ENCODE results near the gene SIL1. TPM values are rescaled to one million over a fixed set of nuclear protein-coding genes. Genes with fewer than 3 reads are reported as not detected.

SIL1 gene
- total RNA-seq, 1 experiment from 2014 or later = 10.7 TPM

DNA sequence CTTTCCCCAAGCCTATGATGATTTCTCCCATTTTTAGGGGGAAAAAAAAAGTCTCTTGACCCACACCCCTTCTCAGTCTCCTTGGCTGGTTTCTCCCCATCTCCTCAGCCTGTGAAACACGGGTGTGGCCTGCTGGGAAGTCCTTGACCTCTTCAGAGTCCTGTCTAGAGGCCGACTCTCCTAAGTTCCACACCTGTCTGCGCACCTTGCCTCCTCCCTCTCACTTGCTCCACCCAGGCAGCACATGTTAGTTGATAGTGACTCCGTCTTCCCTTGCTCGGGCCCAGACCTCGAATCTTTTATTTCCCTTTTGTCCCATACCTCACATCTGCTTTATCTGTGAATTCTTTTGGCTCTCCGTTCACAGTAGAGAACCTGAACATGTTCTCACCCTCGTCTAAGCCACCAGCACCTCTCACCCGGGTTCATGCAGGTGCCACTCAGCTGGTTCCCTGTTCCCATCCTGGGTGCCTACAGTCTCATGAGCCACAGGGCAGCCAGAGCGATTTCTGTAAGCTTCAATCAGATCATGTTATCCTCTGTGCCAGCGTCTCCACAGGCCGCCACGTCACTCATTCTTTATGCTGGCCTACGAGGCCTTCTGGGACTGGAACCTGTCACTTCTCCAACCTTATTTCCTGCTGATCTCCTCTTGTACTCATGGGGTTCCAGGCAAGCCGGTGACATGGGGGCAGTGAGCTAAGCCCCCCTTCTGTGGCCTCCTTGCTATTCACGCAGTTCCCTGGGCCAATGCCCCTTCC lies 271.3 kb downstream of the SIL1 start:
- Mint-ChIP-seq H3K4me1 (peaks cover 4% of the 10 kb centered on the region), H3K27ac (peak overlapping the region; percentile 18), H3K4me3 (no peak overlapping the region), H3K27me3 (ENCODE audit: low read depth) (no peaks in the 10 kb centered on the region), H3K36me3 (peaks cover 55% of the 10 kb centered on the region), H3K9me3 (no peaks in the 10 kb centered on the region)
- no peak for ATAC-seq
- POLR2A ChIA-PET = no interaction called here
- CTCF ChIA-PET = no interaction called here
- DNase-seq (ENCODE audit: low spot score) = no peak
- TF ChIP-seq SP1 (CRISPR knock-in tag; conservative IDR thresholded peaks at IDR 0.05) = no peak
- TF ChIP-seq, protein P1, sequence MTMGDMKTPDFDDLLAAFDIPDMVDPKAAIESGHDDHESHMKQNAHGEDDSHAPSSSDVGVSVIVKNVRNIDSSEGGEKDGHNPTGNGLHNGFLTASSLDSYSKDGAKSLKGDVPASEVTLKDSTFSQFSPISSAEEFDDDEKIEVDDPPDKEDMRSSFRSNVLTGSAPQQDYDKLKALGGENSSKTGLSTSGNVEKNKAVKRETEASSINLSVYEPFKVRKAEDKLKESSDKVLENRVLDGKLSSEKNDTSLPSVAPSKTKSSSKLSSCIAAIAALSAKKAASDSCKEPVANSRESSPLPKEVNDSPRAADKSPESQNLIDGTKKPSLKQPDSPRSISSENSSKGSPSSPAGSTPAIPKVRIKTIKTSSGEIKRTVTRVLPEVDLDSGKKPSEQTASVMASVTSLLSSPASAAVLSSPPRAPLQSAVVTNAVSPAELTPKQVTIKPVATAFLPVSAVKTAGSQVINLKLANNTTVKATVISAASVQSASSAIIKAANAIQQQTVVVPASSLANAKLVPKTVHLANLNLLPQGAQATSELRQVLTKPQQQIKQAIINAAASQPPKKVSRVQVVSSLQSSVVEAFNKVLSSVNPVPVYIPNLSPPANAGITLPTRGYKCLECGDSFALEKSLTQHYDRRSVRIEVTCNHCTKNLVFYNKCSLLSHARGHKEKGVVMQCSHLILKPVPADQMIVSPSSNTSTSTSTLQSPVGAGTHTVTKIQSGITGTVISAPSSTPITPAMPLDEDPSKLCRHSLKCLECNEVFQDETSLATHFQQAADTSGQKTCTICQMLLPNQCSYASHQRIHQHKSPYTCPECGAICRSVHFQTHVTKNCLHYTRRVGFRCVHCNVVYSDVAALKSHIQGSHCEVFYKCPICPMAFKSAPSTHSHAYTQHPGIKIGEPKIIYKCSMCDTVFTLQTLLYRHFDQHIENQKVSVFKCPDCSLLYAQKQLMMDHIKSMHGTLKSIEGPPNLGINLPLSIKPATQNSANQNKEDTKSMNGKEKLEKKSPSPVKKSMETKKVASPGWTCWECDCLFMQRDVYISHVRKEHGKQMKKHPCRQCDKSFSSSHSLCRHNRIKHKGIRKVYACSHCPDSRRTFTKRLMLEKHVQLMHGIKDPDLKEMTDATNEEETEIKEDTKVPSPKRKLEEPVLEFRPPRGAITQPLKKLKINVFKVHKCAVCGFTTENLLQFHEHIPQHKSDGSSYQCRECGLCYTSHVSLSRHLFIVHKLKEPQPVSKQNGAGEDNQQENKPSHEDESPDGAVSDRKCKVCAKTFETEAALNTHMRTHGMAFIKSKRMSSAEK (CRISPR knock-in tag; IDR thresholded peaks at IDR 0.05; ENCODE audit: borderline replicate concordance) = no peak
- TF ChIP-seq ZNF138 (CRISPR knock-in tag; conservative IDR thresholded peaks at IDR 0.05) = no peak

DNA sequence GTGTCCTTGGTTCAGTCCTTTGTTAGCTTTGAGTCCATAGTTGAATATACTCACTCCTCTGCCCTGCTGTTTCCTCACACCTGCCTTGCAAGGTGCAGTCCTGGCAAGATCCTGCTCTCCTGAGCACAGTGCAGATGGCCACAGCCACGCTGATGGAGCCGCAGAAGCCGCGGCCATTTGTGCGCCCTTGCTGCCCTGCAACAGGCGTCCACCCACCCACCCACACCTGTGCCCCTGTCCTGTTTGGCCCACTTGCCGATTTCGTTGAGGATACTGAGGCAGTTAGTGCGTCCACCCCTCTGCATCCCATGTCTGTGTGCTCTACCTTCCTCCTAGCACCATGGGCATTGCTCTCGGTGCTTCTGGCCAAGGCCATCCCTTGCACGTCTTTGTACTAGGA lies 271.9 kb downstream of the SIL1 start:
- Mint-ChIP-seq H3K4me1 (no peaks in the 10 kb centered on the region), H3K36me3 (peaks cover 49% of the 10 kb centered on the region), H3K4me3 (no peak overlapping the region), H3K27ac (peak overlapping the region; percentile 33), H3K27me3 (ENCODE audit: low read depth) (no peaks in the 10 kb centered on the region), H3K9me3 (no peaks in the 10 kb centered on the region)
- TF ChIP-seq ETV6 (CRISPR knock-in tag; IDR thresholded peaks at IDR 0.05) (no peak), TCF7 (CRISPR knock-in tag; IDR thresholded peaks at IDR 0.05; ENCODE audit: low read depth) (no peak), JUN (CRISPR knock-in tag; IDR thresholded peaks at IDR 0.05) (no peak), NFATC4 (CRISPR knock-in tag; IDR thresholded peaks at IDR 0.05) (no peak), ZNF671 (CRISPR knock-in tag; IDR thresholded peaks at IDR 0.05) (no peak), RELA (CRISPR knock-in tag; IDR thresholded peaks at IDR 0.05; ENCODE audit: borderline replicate concordance) (no peak), GTF2I (CRISPR knock-in tag; conservative IDR thresholded peaks at IDR 0.05) (no peak), FOXP1 (CRISPR knock-in tag; IDR thresholded peaks at IDR 0.05; ENCODE audit: borderline replicate concordance) (no peak), TEAD4 (CRISPR knock-in tag; IDR thresholded peaks at IDR 0.05) (no peak), ZNF263 (CRISPR knock-in tag; IDR thresholded peaks at IDR 0.05; ENCODE audit: low read depth) (no peak), ATF1 (CRISPR knock-in tag; IDR thresholded peaks at IDR 0.05) (no peak)
- TF ChIP-seq, protein P2, sequence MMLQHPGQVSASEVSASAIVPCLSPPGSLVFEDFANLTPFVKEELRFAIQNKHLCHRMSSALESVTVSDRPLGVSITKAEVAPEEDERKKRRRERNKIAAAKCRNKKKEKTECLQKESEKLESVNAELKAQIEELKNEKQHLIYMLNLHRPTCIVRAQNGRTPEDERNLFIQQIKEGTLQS (CRISPR knock-in tag; conservative IDR thresholded peaks at IDR 0.05) = no peak
- TF ChIP-seq, protein P3, sequence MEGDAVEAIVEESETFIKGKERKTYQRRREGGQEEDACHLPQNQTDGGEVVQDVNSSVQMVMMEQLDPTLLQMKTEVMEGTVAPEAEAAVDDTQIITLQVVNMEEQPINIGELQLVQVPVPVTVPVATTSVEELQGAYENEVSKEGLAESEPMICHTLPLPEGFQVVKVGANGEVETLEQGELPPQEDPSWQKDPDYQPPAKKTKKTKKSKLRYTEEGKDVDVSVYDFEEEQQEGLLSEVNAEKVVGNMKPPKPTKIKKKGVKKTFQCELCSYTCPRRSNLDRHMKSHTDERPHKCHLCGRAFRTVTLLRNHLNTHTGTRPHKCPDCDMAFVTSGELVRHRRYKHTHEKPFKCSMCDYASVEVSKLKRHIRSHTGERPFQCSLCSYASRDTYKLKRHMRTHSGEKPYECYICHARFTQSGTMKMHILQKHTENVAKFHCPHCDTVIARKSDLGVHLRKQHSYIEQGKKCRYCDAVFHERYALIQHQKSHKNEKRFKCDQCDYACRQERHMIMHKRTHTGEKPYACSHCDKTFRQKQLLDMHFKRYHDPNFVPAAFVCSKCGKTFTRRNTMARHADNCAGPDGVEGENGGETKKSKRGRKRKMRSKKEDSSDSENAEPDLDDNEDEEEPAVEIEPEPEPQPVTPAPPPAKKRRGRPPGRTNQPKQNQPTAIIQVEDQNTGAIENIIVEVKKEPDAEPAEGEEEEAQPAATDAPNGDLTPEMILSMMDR (IDR thresholded peaks at IDR 0.05) = no peak
- TF ChIP-seq, protein P4, sequence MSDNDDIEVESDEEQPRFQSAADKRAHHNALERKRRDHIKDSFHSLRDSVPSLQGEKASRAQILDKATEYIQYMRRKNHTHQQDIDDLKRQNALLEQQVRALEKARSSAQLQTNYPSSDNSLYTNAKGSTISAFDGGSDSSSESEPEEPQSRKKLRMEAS (CRISPR knock-in tag; IDR thresholded peaks at IDR 0.05) = no peak
- TF ChIP-seq, protein P5, sequence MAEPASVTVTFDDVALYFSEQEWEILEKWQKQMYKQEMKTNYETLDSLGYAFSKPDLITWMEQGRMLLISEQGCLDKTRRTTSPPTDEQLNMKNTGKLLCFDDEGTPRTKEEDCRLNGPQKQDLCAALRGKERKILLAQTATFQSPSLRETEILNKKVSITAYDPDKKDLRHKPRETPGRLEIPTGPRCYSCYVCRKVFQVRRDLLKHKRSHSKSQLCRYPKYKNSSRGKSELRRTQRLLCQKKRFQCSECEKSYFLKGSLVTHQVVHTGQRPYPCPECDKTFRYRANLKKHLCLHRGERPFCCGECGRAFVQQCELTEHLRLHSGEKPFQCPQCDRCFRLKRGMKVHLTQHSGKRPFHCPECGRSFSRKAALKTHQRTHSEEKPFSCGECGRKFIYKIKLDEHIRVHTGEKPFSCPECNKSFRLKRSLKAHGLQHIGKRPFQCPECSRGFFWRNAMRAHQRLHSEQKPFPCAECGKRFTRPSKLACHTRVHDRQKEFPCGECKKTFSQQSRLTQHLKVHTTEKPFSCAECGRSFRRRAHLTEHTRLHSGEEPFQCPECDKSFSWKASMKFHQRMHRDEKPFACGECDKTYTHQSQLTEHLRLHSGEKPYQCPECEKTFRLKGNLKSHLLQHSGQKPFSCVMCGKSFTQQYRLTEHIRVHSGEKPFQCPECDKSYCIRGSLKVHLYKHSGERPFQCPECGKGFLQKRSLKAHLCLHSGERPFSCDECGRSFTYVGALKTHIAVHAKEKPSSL (CRISPR knock-in tag; conservative IDR thresholded peaks at IDR 0.05) = no peak
- TF ChIP-seq, protein P6, sequence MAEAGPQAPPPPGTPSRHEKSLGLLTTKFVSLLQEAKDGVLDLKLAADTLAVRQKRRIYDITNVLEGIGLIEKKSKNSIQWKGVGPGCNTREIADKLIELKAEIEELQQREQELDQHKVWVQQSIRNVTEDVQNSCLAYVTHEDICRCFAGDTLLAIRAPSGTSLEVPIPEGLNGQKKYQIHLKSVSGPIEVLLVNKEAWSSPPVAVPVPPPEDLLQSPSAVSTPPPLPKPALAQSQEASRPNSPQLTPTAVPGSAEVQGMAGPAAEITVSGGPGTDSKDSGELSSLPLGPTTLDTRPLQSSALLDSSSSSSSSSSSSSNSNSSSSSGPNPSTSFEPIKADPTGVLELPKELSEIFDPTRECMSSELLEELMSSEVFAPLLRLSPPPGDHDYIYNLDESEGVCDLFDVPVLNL (CRISPR knock-in tag; IDR thresholded peaks at IDR 0.05; ENCODE audit: borderline replicate concordance, low read depth) = no peak
- TF ChIP-seq, protein P7, sequence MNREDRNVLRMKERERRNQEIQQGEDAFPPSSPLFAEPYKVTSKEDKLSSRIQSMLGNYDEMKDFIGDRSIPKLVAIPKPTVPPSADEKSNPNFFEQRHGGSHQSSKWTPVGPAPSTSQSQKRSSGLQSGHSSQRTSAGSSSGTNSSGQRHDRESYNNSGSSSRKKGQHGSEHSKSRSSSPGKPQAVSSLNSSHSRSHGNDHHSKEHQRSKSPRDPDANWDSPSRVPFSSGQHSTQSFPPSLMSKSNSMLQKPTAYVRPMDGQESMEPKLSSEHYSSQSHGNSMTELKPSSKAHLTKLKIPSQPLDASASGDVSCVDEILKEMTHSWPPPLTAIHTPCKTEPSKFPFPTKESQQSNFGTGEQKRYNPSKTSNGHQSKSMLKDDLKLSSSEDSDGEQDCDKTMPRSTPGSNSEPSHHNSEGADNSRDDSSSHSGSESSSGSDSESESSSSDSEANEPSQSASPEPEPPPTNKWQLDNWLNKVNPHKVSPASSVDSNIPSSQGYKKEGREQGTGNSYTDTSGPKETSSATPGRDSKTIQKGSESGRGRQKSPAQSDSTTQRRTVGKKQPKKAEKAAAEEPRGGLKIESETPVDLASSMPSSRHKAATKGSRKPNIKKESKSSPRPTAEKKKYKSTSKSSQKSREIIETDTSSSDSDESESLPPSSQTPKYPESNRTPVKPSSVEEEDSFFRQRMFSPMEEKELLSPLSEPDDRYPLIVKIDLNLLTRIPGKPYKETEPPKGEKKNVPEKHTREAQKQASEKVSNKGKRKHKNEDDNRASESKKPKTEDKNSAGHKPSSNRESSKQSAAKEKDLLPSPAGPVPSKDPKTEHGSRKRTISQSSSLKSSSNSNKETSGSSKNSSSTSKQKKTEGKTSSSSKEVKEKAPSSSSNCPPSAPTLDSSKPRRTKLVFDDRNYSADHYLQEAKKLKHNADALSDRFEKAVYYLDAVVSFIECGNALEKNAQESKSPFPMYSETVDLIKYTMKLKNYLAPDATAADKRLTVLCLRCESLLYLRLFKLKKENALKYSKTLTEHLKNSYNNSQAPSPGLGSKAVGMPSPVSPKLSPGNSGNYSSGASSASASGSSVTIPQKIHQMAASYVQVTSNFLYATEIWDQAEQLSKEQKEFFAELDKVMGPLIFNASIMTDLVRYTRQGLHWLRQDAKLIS (CRISPR knock-in tag; IDR thresholded peaks at IDR 0.05; ENCODE audit: borderline replicate concordance) = no peak
- ATAC-seq (no peak), DNase-seq (ENCODE audit: low spot score) (no peak)
- ChIA-PET CTCF (no interaction called here), POLR2A (no interaction called here)

Data from WTC11 (cell line).